Osteocyte (in vitro differentiated cells): ENCODE data around the gene GPHA2. TPM values are rescaled to one million over a fixed set of nuclear protein-coding genes. Genes with fewer than 3 reads are reported as not detected.
A peak's percentile ranks its signal among the peaks of the same experiment; 100 is the strongest.

Experiments
- DNase-seq: peaks from one replicate; pipeline ENCODE4 v3.0.0; 2021; ENCODE audit warnings: mixed read lengths; ENCODE audit not compliant: unreplicated experiment; ENCODE audit errors: extremely low spot score
- H3K27ac Mint-ChIP-seq: one replicate; pipeline ENCODE4 v1.8.0; 2021; ENCODE audit warnings: mild to moderate bottlenecking, mixed read lengths; ENCODE audit not compliant: unreplicated experiment
- H3K27me3 Mint-ChIP-seq: one replicate; pipeline ENCODE4 v1.8.0; 2021; ENCODE audit warnings: mixed read lengths; ENCODE audit not compliant: unreplicated experiment
- H3K36me3 Mint-ChIP-seq: one replicate; pipeline ENCODE4 v1.8.0; 2021; ENCODE audit warnings: mixed read lengths; ENCODE audit not compliant: unreplicated experiment
- H3K4me1 Mint-ChIP-seq: one replicate; pipeline ENCODE4 v1.8.0; 2021; ENCODE audit warnings: mixed read lengths; ENCODE audit not compliant: unreplicated experiment
- H3K4me3 Mint-ChIP-seq: one replicate; pipeline ENCODE4 v1.8.0; 2021; ENCODE audit warnings: mild to moderate bottlenecking, moderate library complexity, mixed read lengths; ENCODE audit not compliant: unreplicated experiment
- H3K9me3 Mint-ChIP-seq: one replicate; pipeline ENCODE4 v1.8.0; 2021; ENCODE audit warnings: mixed read lengths; ENCODE audit not compliant: unreplicated experiment
- microRNA-seq: library from miRNA; unstranded; fragments of <30 nt; microRNA quantifications from one replicate; pipeline ENCODE4 v1.1.0, GENCODE V29; 2020; ENCODE audit not compliant: unreplicated experiment
- total RNA-seq: library from RNA; stranded (reverse); gene quantifications from 2 replicates; pipeline ENCODE4 v1.2.1, GENCODE V29; 2021
- TF ChIP-seq, protein P1 (sequence below): fragments of 200-600 bp; sonication (generic); IDR thresholded peaks from 2 replicates; pipeline ENCODE4 v1.5.0; 2021; ENCODE audit warnings: antibody characterized with exemption, mild to moderate bottlenecking, moderate library complexity

Gene GPHA2
- total RNA-seq, 1 donor from 2014 or later, result not detected

DNA sequence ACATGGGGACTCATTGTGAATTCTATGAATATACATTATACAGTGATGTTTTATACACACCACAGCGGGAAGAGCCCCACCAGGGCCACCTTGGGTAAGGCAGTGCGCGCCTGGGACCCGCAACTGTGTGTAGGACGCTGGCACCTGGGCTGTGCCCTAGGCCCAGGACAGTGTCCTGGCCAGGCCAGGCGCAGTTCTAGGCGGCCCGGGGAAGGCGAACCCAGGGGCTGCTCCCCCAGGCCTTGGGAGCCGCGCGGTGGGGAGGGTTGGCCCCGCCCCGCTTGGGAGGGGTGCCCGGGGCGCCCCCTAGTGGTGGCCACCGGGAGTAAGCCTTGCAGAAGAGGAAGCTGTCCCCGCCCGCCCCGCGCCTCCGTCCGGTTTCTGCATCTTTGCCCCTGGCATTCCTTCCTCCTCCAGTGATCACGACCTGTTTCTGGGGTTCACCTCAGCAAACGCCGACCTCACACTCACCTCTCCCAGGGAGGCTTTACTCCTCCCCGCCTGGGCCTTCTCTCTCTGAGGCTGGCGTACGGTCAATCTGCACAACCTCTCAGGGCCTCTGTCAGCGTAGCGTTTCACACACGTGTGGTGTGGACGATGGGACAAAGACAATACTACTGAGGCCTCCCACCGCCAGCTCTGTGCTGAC, 47.8 kb downstream of the GPHA2 start:
- no peaks in the 10 kb centered on the region for H3K27me3 Mint-ChIP-seq
- peak; percentile 92 for DNase-seq

DNA sequence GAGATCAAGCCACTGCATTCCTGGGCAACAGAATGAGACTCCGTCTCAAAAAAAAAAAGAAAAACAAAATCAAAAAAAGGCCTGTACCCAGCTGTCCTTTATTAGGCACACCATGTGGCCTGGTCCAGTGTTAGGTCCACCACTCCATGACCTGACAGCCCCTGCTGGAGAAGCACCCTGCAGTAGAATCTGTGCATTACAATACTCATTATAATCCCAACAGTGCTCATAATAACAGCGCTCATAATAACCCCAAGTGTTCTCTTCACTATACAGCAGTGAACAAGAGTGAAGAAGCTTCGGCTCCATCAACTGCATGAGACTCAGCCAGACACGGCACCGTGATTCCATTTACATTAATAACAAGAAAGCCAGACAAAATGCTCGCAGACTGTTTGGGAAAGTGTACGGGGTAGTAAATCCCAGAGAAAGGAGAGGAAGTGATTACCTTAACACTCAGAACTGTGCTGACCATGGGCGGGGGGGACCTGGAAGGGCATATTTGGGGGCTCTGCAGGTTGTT, 48.4 kb downstream of the GPHA2 start:
- Mint-ChIP-seq H3K27ac (peak overlapping the region; percentile 40), H3K4me1 (peaks cover 14% of the 10 kb centered on the region), H3K27me3 (no peaks in the 10 kb centered on the region), H3K4me3 (no peak overlapping the region), H3K36me3 (no peaks in the 10 kb centered on the region), H3K9me3 (no peaks in the 10 kb centered on the region)
- DNase-seq, result no peak
- TF ChIP-seq, protein P1, sequence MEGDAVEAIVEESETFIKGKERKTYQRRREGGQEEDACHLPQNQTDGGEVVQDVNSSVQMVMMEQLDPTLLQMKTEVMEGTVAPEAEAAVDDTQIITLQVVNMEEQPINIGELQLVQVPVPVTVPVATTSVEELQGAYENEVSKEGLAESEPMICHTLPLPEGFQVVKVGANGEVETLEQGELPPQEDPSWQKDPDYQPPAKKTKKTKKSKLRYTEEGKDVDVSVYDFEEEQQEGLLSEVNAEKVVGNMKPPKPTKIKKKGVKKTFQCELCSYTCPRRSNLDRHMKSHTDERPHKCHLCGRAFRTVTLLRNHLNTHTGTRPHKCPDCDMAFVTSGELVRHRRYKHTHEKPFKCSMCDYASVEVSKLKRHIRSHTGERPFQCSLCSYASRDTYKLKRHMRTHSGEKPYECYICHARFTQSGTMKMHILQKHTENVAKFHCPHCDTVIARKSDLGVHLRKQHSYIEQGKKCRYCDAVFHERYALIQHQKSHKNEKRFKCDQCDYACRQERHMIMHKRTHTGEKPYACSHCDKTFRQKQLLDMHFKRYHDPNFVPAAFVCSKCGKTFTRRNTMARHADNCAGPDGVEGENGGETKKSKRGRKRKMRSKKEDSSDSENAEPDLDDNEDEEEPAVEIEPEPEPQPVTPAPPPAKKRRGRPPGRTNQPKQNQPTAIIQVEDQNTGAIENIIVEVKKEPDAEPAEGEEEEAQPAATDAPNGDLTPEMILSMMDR, result no peak

More for the DNA sequence above, 47.8 kb downstream of the GPHA2 start:
- TF ChIP-seq, protein P1, result peak; percentile 97
- Mint-ChIP-seq H3K9me3 (no peaks in the 10 kb centered on the region), H3K27ac (peak overlapping the region; percentile 40), H3K36me3 (no peaks in the 10 kb centered on the region), H3K4me3 (peak overlapping the region; percentile 50), H3K4me1 (peaks cover 13% of the 10 kb centered on the region)

DNA sequence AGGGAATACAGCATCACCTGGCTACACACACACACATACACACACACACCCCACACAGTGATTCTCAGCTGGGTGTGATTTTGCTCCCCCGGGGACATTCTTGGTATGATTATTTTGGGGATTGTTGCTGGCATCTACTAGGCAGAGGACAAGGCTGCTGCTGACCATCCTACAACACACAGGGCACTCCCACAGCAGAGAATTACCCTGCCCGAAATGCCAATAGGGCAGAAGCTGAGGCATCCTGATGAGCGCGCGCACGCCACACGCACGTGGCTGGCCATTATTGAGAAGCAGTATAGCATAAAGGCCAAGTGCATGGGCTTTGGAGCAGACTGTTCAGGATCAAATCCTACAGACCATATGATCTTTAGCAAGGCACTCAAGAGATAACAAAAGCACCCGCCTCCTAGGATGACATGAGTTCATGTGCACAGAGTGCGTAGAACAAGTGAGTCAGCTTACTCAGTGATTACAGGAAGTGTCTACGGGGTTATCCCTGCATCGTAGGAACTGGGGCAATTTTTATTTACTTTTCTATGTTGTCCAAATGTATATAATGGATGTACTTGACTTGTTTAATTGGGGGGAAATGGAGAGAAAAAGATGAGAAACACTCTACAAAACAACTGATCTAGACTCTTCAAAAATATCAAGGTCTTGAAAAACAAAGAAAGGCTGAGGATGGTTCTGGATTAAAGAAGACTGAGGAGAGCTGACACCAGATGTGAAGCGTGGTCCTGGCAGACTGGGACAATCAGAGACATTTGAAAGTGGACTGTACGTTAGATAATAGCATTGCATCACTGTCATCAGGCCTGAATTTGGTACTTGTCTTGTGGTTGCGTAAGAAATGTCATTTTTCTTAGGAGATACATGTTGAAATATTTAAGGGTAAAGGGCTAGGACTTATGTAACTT, 50.1 kb downstream of the GPHA2 start:
- H3K27ac Mint-ChIP-seq, result no peak overlapping the region

More for the DNA sequence above, 50.1 kb downstream of the GPHA2 start:
- Mint-ChIP-seq H3K9me3 (no peaks in the 10 kb centered on the region), H3K4me3 (no peak overlapping the region), H3K27me3 (no peaks in the 10 kb centered on the region), H3K36me3 (no peaks in the 10 kb centered on the region), H3K4me1 (peaks cover 16% of the 10 kb centered on the region)
- no peak for DNase-seq
- TF ChIP-seq, protein P1, result no peak

Small RNA genes lying within 50 kb of the gene (microRNA-seq; reads per million reads assigned to microRNA genes)
- gene MIR6749 (not detected), gene MIR6750 (not detected)

Other genes starting within 250 kb of the GPHA2 start
- 2.6 and 2.7 TPM in 2 replicates for gene NRXN2, start 212.7 kb downstream of the GPHA2 start, total RNA-seq
- 10.3 and 11.2 TPM in 2 replicates for gene RASGRP2, start 191.8 kb downstream of the GPHA2 start, total RNA-seq
- 0.73 and 0.84 TPM in 2 replicates for gene PYGM, start 175.9 kb downstream of the GPHA2 start, total RNA-seq
- gene SF1, start 157.4 kb downstream of the GPHA2 start, total RNA-seq, result 267 and 290 TPM in 2 replicates
- gene MAP4K2, start 132.7 kb downstream of the GPHA2 start, total RNA-seq, result 16.0 and 18.6 TPM in 2 replicates
- 27.1 and 29.2 TPM in 2 replicates for gene MEN1, start 125.3 kb downstream of the GPHA2 start, total RNA-seq
- 0.68 and 1.7 TPM in 2 replicates for gene CDC42BPG, start 91.2 kb downstream of the GPHA2 start, total RNA-seq
- 57.4 and 61.0 TPM in 2 replicates for gene EHD1, start 57.3 kb downstream of the GPHA2 start, total RNA-seq
- gene ATG2A, start 18.7 kb downstream of the GPHA2 start, total RNA-seq, result 23.6 and 28.7 TPM in 2 replicates
- gene PPP2R5B, start 11.2 kb downstream of the GPHA2 start, total RNA-seq, result 21.3 and 26.8 TPM in 2 replicates
- gene MAJIN, start 36.2 kb upstream of the GPHA2 start, total RNA-seq, result not detected in 2 replicates
- gene BATF2, start 61.1 kb upstream of the GPHA2 start, total RNA-seq, result not detected in 2 replicates
- gene ARL2, start 78.3 kb upstream of the GPHA2 start, total RNA-seq, result 118 and 124 TPM in 2 replicates
- 26.9 and 30.0 TPM in 2 replicates for gene SNX15, start 91.5 kb upstream of the GPHA2 start, total RNA-seq
- gene SAC3D1, start 105.3 kb upstream of the GPHA2 start, total RNA-seq, result 15.0 and 15.6 TPM in 2 replicates
- gene NAALADL1, start 122.7 kb upstream of the GPHA2 start, total RNA-seq, result not detected in 2 replicates
- 6.0 and 7.1 TPM in 2 replicates for gene CDCA5, start 148.1 kb upstream of the GPHA2 start, total RNA-seq
- gene ZFPL1, start 148.3 kb upstream of the GPHA2 start, total RNA-seq, result 49.5 and 55.3 TPM in 2 replicates
- 122 and 127 TPM in 2 replicates for gene VPS51, start 160.3 kb upstream of the GPHA2 start, total RNA-seq
- gene TM7SF2, start 176.0 kb upstream of the GPHA2 start, total RNA-seq, result 13.6 and 18.3 TPM in 2 replicates
- 9.0 and 9.8 TPM in 2 replicates for gene ZNHIT2, start 181.8 kb upstream of the GPHA2 start, total RNA-seq
- 734 and 738 TPM in 2 replicates for gene FAU, start 186.2 kb upstream of the GPHA2 start, total RNA-seq
- gene MRPL49, start 186.4 kb upstream of the GPHA2 start, total RNA-seq, result 41.0 and 43.5 TPM in 2 replicates
- 53.6 and 57.1 TPM in 2 replicates for gene SYVN1, start 198.6 kb upstream of the GPHA2 start, total RNA-seq
- not detected in 2 replicates for gene SPDYC, start 234.3 kb upstream of the GPHA2 start, total RNA-seq
- 154 and 155 TPM in 2 replicates for gene CAPN1, start 246.0 kb upstream of the GPHA2 start, total RNA-seq